ENCODE measurements around the gene BICD2.

Gene BICD2

DNA sequence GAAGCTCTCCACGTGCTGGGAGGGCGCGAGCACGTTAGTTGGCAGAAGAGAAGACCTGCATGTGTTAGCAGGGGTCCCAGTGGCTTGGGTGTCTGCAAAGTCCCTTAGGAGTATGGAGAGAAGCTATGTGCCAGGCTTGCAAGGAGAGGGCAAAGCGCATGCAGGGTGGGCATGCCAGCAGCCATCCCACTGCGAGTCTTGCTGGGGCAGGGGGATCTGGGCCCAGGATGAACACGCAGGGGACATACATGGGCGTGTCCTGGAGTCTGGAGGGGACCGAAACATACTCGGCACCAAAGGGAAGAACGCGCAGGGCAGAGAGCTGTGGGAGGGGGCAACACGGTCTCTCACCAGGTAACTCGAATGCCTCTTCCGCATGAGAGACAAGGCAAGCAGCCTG lies 51.1 kb downstream of the BICD2 start:
- FAIRE-seq = no peak

DNA sequence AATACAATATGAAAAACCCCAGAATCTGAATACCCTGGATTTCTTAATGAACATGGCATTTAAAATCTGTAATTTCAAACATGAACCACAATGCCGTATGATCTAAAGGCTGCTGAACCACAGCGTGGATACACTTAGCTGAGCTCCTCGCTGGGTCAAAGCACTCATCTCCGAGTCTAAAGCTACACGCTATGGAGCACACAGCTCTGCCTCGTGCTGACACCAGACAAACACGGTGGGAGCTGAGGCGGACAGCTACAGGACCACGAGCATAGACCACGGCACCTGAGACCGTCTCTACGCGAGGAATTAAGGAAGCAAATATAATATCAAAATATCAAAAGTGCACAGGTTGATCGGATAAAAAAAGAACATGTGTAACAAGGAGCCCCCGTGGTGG lies 51.9 kb downstream of the BICD2 start:
- no peak for FAIRE-seq

DNA sequence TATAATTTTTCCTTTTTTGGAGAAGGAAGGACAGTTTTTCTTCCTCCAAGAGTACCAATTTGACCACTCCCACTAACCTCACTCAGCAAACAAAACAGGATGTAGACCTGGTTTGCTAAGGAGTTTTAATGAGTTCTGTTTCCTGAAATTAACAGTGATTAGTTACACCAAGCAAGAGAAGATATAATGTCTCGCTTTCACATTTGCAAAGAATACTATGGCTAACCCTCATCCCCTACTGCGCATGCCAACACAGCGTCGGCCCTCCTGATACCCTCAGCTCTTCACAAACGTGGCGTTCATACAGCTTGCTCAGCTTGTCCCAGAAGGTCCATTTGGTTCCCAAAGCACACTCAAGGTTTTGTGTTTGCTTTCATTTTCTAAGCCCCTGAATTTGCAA lies 52.8 kb downstream of the BICD2 start:
- FAIRE-seq = no peak

DNA sequence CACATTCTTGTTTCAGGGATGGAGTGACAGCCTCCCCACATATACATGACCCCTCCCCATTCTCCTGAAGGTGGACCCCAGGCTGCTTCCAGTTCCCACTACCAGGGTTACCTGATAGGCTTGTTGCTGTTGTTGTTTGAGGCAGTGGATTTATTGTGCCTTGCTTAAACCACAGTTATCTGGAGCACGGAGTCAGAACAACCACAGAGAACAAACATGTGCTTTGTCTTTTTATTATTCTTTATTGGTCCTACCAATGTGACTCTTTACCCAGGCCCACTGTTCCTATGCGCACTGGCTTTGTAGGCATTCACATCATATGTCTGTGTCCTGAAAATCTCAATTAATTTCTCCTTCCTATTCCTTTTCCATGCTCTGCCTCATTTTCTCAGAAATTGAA lies 53.5 kb downstream of the BICD2 start:
- FAIRE-seq = no peak

DNA sequence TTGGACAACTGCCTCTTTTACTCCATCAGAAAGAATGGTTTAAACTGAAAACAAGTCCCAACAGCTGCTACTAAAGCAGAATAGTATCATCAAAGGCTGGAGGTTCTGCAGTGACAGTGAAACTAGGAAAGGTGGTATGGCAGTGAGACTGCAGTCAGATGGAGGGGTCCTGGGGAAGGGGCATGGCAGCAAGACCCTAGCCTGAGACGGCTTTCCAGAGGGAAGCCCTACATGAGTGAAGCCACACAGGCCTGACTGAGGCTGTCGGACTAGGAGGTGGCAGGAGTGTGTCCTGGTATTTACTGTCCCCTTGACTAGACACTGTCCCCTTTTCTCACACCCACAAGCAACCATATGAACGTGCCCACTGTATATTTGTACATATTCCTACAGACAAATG lies 54.3 kb downstream of the BICD2 start:
- no peak for FAIRE-seq

DNA sequence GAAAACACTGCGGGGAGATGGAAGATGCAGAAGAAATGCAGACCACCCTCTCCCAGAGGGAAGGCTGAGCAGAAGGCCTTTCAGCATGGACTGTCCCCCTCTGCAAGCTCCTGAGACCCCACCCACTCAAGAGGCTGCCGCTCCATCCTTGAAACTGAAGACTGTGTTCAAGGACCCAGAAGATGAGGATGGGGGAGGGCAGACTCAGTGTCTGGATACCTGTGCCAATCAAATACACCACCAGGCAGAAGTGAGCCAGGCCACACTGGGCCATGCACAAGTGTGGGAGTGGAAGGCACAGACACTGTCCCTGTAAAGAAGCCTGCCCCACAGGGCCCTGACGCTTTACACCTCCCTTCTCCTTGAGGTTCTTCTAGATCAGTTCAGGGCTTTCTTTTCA lies 54.7 kb downstream of the BICD2 start:
- no peak for FAIRE-seq

DNA sequence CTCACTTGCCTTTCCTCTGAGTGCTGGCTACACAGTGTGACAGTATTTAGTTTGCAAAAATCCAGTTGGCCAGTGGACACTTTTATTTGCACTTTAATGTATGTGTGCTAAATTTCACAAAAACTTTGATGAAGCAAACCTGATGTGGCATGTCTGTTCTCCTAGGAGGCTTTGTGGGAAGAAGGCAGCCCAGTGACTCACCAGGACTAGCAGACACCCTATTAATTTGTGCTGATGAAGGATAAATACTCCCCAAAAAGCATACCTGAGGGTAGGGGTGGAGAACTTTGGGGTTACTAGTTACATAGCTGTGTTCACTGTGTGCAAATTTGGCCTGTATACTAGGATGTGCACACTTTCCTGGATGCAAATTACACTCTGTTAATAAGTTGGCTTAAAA lies 55.4 kb downstream of the BICD2 start:
- no peak for FAIRE-seq

DNA sequence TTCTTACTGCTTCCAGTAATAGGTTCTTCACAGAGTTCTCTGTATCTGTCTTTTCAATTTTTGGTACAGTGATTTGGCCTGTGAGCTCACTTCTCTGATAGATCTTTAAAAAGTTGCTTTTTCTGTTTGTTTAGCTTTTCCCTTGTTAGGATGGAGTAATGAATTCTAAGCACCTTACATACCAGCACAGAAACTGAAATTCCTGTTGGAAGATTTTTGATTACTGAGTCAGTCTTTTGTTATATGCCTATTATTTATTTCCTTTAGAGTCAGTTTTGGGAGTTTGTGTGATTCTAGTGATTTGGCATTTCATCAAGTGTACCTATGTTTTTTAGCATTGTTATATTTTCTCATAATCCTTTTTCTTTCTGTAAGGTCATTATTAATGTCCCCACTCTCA lies 57.1 kb downstream of the BICD2 start:
- FAIRE-seq = no peak

DNA sequence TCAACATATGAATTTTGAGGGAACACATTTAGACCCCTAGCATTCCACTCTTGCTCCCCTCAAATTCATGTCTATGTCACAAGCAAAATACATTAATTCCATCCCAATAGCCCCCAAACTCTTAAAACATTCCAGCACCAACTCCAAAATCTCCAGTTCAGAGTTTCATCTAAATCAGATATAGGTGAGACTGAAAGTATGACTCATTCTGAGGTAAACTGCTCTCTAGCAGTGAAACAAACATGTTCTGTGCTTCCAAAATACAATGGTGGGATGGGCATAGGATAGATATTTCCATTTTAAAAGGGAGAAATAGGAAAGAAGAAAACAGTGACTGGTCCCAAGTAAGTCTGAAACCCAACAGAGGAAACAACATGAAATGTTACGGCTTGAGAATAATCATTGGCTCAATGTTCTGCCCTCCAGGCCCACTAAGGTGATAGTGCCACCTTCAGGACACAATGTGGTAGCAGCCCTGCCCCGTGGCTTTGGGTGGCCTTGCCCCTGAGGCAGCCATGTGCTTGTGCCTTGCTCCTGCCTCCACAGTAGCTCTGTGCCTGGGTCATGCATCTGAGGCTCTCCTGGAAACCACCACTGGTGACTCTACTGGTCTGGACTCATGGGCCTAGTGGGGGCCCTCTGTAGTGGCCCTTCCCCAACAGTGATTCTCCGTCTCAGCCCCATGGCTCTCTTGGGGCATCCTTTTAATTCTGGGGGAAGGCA lies 58.3 kb downstream of the BICD2 start:
- no peak for FAIRE-seq

DNA sequence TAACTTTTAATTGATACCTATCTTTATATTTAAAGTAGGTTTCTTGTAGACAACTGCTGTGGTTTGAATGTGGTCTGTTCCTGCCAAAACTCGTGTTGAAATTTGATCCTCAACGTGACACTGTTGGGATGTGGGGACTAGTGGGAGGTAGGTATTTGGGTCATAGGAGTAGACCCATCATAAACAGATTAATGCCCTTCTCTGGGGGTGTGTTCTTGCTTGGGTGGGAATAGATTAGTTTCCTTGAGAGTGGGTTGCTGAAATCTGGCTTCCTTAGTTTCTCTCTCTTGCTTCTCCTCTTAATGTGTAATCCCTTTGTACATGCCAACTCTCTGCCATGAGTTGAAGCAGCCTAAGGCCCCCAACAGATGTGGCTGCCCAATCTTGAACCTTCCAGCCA lies 60.1 kb downstream of the BICD2 start:
- no peak for FAIRE-seq

DNA sequence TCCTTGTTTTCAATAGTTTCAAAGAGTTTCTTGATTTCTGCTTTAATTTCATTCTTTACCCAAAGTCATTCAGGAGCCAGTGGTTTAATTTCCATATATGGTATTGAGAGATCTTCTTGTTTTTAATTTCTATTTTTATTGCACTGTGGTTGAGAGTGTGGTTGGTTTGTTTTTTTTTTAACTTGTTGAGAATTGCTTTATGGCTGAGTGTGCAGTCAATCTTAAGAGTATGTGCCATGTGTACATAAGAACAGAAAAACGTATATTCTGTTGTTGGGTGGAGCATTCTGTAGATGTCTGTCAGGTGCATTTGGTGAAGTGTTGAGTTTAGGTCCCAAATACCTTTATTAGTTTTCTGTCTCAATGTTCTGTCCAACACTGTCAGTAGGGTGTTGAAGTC lies 68.0 kb downstream of the BICD2 start:
- no peak for FAIRE-seq

DNA sequence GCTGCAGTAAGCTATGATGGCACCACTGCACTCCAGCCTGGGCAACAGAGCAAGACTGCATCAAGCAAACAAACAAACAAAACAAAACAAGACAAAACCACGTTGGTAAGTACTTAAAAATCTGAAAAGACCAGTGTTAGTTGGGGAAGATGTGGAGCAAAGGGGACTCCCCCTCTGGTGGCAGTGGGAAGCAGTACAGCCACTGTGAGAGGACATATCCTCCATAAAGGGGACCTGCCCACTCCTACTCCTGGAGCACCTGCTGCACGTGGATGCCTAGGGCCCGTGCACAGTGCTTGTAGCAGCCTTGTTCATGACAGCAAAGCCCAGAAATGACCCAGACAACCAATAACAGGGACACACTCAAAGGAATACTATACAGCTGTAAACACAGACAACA lies 77.7 kb downstream of the BICD2 start:
- FAIRE-seq = no peak

DNA sequence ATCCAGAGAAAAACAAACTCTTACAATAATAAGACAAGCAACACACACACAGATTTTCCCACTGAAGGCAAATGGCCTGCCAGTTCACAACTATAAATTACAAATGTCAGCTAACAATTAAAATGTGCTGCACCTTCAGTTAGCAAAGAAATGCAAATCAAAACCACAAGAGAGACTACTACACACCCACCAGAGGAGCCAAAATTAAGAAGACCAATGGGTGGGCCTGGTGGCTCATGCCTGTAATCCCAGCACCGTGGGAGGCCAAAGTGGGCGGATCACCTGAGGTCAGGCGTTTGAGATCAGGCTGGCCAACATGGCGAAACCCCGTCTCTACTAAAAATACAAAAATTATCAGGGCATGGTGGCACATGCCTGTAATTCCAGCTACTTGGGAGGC lies 79.6 kb downstream of the BICD2 start:
- no peak for FAIRE-seq

DNA sequence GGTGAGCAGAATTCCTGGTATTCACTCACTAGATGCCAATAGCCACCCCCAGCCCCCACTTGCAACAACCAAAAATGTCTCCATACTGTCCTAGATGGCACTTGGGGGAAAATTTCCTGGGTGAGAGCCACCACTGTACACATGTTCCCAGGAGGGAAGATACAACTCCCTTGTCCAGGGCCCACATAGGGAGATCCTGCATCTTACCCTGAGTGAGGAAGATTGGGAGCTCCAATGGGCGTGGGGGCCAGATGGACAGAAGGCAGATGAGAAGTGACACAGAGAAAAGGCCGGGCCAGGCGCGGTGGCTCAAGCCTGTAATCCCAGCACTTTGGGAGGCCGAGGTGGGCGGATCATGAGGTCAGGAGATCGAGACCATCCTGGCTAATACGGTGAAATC lies 82.4 kb downstream of the BICD2 start:
- no peak for FAIRE-seq

DNA sequence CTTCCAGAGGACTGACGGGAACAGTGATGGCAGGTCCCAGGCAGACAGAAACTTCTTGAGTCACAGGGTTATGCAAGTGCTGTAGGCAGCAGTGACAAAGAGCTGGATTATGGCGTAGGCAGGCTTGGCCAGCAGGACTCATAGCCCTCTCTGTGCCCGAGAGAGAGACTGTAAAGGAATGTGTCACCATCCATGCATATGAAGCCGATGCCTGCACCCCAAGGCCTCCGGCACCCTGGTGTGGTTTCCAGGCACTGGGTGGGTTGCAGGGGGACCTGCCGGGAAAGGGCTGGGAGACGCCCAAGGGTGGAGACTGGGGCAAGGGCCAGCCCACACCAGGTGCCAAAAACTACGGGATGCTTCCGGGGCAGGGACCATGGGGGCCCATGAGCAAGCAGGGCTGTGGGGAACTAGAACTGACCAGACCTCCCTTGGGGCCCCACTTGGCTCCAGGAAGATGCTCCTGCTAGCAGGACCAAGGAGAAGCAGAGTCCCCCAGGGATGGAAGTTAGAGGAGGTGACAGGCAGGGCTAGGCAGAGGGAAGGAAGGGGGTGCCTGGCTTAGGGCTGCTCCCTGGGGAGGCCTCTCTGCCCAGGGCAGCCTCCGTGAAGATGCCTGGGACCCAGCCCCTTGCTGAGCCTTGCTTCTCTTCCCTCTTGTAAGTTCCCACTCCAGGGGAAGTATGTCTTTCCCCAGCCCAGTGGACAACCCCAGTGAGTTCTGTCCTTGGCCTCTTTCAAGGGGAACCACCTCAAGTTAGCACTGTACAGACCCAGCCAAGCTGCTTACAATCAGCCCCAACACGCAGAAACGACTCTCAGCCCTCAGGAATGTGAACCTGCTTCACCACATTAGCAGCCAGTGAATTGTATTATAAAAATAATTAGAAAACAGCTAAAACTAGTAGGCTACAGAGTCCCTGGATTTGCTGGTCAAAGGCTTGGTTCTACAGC lies 84.2 kb downstream of the BICD2 start:
- FAIRE-seq = no peak

DNA sequence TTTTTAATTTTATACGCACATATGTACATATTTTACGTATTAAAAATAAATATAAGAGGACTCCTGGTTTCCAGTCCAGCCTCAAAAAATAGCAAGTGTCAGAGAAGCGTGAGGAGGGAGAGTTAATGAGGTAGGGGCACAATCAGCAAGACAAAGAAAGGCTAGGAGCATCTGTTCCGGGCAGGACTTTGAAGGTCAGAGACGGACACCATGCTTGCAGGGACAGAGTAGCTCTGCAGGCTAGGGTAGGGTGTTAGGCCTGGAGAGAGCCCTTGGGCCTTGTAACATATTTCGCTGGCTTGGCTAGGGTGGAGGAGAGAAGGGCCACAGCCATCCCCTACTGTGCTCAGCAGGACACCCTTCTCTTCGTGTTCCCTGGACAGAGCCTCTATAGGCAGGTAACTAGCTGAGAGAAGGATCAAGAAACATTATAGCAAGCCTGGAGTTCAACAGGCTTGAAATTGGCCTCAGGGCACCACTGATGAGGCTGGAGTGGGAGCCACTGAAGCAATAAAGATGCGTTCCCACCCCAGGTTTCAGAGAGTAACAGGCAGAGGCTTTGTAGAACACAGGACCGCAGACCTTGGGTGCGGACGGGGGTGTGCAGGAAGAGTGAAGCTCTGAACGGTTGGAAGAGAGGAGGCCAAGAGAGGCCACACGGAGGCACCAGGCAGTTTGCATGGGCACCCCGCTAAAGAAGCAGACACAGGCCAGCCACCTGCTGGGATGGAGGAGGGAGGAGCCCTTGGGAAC lies 85.0 kb downstream of the BICD2 start:
- FAIRE-seq = no peak

DNA sequence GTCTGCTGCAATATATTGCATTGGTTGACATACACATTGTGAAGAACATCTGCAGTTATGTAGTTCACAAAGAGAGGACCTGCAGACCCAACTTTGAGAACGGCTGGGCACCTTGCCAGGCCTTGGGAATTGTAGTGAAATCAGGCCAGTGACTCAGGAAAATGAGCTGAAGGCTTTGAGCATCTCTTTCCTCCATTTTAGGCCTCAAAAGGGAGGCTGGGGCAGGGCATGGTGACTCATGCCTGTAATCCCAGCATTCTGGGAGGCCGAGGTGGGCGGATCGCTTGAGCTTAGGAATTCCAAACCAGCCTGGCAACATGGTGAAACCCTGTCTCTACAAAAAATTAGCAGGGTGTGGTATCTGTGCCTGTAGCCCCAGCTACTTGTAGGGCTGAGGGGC lies 93.3 kb downstream of the BICD2 start:
- no peak for FAIRE-seq

DNA sequence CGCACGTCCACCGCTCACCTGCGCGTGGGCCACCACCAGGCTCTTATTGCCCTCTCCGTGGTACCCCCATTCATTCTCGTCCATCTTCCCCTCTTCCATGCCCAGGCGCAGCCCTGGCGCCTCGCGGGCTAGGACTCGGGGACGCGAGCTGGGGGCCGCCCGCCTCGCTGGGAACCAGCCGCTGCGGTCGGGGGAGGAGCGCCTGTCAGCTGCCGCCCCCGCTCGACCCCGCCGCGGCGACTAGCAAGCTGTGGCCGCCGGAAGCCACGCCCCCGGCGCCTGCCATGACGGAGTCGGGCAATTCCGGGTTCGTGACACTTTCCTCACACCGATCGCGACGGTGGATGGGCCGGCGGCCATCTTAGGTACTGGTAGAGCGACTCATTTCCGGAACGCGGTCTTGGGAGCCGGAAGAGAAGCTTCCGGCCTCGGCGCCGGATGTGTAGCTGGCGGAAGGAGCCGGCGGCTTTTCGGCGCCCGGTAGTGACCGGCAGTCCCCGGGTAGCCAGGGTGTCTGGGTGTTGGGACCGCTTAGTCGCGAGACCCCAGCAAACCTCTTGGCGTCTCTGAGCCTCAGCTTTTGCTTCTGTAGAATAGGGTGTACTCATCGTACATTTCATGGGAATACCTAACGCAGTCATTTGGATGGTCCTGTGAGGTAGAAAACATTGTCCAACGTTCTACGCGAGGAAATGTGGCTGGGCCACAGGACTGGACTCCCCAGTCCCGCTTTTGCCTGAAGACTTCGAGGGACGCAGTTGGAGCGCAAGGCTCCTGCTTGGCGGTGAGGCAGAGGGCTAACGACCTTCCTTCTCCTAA lies 94.5 kb downstream of the BICD2 start, which contains the start of gene IPPK:
IPPK (minus strand) TSS at position 242 of the 819 bp plus-strand sequence; CDS start at position 99, 143 bp downstream.
- FAIRE-seq = no peak

DNA sequence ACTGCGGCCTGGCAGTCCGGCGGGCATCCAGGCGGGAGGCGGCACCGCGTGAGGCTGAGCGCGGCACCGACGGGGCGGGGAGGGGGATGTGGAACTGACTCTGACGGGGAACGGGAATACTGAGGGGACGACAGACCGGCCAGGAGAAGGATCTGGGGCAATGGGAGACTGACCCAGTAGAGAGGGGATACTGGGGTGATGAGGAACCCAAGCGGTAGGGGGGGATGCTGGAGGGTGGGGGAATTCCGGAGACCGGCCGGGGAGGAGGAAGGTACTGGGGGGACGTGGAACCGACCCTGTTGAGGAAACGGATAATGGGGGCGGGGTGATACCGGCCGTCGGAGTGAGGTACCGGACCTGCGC lies 95.1 kb downstream of the BICD2 start:
- FAIRE-seq = no peak

DNA sequence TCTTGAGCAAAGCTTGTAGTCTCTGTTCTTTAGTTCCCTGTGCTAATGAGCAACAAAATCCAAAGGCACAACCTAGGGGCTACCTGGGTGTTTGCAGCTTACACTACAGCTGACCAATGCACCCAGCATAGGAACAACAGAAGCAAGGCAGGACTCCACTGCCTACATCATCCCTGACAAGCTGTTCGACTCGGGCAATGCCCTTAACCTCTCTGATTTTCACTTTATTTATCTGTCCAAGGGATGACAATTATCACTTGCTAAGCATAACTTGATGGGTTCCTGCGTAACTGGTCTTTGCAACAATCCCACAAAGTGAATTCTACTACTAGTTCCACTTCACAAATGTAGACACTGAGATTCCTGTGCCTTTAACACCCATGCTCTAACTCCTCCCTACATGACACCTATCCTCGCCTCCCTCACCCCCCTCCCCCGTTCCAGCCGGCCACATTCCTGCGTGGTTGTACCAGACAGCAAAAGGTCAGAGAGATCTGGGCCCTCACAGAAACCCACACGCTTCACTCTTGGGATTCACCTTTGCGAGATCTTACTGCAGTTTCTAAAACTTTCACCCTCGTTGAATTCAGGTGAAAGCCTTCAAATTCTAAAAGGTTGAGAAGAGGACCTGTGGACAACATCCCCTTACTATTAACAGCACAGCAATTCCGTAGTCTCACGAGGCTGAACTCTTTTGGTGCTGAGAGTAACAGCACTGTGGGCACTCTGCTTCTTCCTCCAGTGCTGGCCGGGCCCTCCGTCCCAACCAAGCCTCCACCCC lies 95.7 kb downstream of the BICD2 start:
- FAIRE-seq = no peak

DNA sequence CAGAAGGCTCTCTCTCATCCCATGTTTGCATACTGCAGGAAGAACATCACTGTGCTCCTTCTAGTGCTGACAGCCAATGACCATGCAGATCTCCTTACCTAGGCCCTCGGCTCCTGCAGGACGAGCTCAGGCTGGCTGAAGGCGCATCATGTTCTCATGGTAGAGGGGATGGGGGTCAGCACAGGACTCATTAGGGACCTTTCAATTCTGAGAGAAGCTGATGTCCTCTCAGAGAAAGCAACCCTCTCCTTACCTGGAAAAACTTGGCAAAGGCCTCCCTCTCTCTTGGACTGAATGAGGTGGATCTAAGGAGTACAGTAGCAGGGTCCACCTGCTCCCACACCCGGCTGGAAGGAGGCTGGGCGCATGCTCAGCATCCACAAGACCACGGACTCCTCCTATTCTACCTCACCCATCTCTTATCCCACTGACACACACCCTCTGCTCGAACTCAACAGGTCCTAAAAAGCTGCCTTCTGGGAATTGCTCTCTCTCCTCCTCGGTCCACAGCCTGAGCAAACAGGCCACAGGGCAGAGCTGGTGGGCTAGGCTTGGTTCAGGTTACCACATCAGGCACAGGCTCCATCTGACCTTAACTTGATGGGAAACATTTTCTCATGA lies 97.6 kb downstream of the BICD2 start:
- no peak for FAIRE-seq
